ENCODE results near the gene ANKRD10.

DNA sequence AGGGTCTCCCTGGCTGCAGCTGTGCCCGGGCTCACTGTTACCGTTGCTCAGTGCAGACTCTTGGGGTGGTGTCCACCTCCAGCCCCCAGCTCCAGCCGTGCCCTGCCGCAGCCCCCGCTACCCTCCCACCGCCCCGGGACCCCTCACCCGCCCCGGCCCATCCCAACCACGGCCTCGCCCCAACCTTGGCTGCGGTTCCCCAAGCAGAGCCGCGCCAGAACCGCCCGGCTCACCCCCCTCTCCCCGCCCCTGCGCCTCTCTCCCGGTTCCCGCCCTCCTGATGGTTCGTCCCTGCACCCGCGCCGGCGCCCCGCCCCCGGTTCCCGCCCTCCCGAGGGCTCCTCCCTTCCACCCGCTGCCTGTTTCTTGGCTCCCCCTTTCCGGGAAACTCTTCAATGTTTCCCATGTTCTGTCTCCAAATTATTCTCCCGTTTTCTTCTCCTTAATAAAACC lies 40.3 kb downstream of the ANKRD10 start:
- TF ChIP-seq, protein P1, sequence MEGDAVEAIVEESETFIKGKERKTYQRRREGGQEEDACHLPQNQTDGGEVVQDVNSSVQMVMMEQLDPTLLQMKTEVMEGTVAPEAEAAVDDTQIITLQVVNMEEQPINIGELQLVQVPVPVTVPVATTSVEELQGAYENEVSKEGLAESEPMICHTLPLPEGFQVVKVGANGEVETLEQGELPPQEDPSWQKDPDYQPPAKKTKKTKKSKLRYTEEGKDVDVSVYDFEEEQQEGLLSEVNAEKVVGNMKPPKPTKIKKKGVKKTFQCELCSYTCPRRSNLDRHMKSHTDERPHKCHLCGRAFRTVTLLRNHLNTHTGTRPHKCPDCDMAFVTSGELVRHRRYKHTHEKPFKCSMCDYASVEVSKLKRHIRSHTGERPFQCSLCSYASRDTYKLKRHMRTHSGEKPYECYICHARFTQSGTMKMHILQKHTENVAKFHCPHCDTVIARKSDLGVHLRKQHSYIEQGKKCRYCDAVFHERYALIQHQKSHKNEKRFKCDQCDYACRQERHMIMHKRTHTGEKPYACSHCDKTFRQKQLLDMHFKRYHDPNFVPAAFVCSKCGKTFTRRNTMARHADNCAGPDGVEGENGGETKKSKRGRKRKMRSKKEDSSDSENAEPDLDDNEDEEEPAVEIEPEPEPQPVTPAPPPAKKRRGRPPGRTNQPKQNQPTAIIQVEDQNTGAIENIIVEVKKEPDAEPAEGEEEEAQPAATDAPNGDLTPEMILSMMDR (IDR thresholded peaks at IDR 0.05; ENCODE audit: insufficient read depth, low read length, poor library complexity, severe bottlenecking), result no peak
- no peak for TF ChIP-seq EZH2phosphoT487 (conservative IDR thresholded peaks at IDR 0.05; ENCODE audit: low read length)
